Vagina (tissue), 2 donors: ENCODE results near the gene TPD52L1.

Experiments
- POLR2A ChIP-seq, 2 donors: fragments of 450-650 bp; IDR thresholded peaks; one replicate each; pipeline ENCODE4 v1.6.1; 2017; ENCODE audit warnings: antibody characterized with exemption in 2 of 2, mild to moderate bottlenecking in 2 of 2, moderate library complexity in 2 of 2
- POLR2AphosphoS5 ChIP-seq, 2 donors: sonication (generic); formaldehyde crosslinking; IDR thresholded peaks; one replicate each; pipeline ENCODE4 v1.9.0; 2017; ENCODE audit warnings: antibody characterized with exemption in 2 of 2, mild to moderate bottlenecking in 2 of 2, low read depth in 1 of 2; ENCODE audit not compliant: insufficient read depth in 1 of 2
- TF ChIP-seq, protein P1 (sequence below), 3 experiments: fragments of 450-650 bp in 2 of 3; fragments of 200-600 bp in 1 of 3; sonication (generic) in 1 of 3; IDR thresholded peaks; one replicate each; pipeline ENCODE4 v1.5.1; 2017 to 2019; ENCODE audit warnings: antibody characterized with exemption in 3 of 3, mild to moderate bottlenecking in 2 of 3, moderate library complexity in 2 of 3

DNA sequence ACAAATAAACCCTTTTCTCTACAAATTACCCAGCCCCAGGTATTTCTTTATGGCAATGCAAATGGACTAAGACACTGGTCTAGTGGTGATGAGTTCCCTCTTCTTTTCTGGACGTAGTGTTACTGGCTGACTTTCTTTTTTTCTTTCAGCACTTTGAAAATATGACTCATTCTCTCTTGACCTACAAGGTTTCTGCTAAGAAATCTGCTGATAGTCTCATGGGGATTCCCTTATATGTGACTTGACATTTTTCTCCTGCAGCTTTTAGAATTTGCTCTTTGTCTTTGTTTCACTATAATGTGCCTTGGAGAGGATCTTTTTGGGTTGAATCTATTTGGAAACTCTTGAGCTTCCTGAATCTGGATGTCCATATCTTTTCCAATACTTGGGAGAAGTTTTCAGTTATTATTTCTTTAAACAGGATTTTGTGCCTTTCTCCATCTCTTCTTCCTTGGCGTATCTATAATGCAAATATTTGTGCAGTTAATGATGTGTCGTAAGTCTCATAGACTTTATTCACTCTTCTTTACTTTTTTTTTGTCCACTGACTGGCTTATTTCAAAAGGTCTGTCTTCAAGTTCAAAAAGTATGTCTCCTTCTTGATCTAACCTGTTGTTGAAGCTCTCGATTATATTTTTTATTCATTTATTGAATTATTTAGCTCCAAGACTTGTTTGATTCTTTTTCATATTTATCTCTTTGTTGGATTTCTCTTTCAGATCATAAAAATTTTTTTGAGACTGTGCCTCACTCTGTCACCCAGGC lies 42.2 kb upstream of the TPD52L1 start:
- no peak for TF ChIP-seq POLR2AphosphoS5 (IDR thresholded peaks at IDR 0.05; ENCODE audit: insufficient read depth in 1 of 2, low read depth in 1 of 2)
- TF ChIP-seq, protein P1, sequence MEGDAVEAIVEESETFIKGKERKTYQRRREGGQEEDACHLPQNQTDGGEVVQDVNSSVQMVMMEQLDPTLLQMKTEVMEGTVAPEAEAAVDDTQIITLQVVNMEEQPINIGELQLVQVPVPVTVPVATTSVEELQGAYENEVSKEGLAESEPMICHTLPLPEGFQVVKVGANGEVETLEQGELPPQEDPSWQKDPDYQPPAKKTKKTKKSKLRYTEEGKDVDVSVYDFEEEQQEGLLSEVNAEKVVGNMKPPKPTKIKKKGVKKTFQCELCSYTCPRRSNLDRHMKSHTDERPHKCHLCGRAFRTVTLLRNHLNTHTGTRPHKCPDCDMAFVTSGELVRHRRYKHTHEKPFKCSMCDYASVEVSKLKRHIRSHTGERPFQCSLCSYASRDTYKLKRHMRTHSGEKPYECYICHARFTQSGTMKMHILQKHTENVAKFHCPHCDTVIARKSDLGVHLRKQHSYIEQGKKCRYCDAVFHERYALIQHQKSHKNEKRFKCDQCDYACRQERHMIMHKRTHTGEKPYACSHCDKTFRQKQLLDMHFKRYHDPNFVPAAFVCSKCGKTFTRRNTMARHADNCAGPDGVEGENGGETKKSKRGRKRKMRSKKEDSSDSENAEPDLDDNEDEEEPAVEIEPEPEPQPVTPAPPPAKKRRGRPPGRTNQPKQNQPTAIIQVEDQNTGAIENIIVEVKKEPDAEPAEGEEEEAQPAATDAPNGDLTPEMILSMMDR (IDR thresholded peaks at IDR 0.05): no peak
- TF ChIP-seq POLR2A (IDR thresholded peaks at IDR 0.05): no peak
